ENCODE data around the gene MUSK.
"Not testable (repeated sequence)": the region's sequence is repeated elsewhere in the genome, so short reads cannot be mapped to it uniquely, and the experiment has no call there.

MUSK gene

DNA sequence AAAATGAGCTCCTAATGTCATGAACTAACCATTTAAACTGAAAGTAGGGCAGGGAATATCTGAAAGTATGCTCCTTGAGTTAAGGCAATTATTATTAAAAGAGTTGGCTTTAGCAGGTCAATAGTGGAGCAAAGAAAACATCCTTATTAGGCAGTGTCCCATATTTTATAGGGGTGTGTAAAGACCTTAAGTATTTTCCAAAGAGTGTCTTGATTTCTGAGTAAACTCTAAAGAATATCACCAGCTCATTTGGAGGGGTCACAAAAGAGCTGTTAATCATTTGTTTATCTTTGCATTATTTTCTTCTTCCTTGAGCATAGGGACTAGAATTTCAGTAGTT is 109.3 kb downstream of the MUSK start:
- Histone ChIP-seq H3K4me3 (ENCODE audit: low read length) (no peak overlapping the region), H3K27me3 (ENCODE audit: control insufficient read depth, insufficient read depth, low read length) (no peaks in the 10 kb centered on the region), H3K4me1 (ENCODE audit: control insufficient read depth, insufficient read depth, low read length) (no peaks in the 10 kb centered on the region), H3K9me3 (ENCODE audit: control insufficient read depth, insufficient read depth, low read length) (no peaks in the 10 kb centered on the region), H3K36me3 (ENCODE audit: control insufficient read depth, insufficient read depth, low read length) (no peaks in the 10 kb centered on the region), H3K27ac (ENCODE audit: low read length) (no peak overlapping the region)
- no peak for DNase-seq (ENCODE audit: low read depth, low spot score)

DNA sequence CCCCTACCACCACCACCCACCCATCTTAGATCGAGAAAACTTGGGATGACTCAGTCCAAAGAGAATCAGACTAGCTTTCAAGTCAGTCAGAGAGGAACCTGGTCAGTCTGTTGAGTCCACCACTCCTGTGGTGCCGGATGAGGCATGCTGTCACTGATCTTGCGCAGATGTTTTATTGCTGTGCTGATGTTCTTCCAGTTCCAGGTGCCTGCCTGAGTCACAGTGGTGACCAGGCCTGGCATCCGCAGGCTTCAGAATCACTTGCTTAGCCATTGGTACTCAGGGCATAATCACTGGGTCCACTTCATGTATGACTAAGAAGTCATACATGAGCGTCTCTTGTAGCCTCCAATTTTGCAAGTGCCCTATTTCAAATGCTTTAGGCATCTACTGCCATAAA is 114.1 kb downstream of the MUSK start:
- H3K36me3 ChIP-seq (ENCODE audit: control insufficient read depth, insufficient read depth, low read length): no peaks in the 10 kb centered on the region
- H3K27ac ChIP-seq (ENCODE audit: low read length): no peak overlapping the region
- no peaks in the 10 kb centered on the region for H3K9me3 ChIP-seq (ENCODE audit: control insufficient read depth, insufficient read depth, low read length)
- no peak for DNase-seq (ENCODE audit: low read depth, low spot score)
- H3K4me3 ChIP-seq (ENCODE audit: low read length): no peak overlapping the region
- no peaks in the 10 kb centered on the region for H3K27me3 ChIP-seq (ENCODE audit: control insufficient read depth, insufficient read depth, low read length)
- WGBS (ENCODE audit: insufficient coverage, insufficient read length): no CpG with 5 or more reads among the region's 5 CpGs
- no peaks in the 10 kb centered on the region for H3K4me1 ChIP-seq (ENCODE audit: control insufficient read depth, insufficient read depth, low read length)

DNA sequence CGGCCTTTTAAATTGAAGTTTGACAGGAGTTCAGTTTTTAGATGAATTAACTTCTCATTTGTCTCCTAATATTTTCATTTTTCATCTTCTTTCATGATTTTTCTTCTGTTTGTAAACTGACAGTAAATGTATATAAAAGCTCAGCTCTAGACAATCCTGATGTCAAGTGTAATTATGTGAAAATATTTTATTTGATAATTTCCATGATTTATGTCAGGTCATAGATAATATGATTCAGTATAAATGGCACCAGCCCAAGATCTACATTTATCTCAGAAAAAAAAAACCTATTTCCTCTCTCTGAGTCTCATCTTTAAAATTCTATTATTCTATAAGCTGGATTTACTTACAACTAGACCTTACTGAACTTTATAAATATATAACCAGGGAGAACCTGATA is 115.7 kb downstream of the MUSK start:
- no peak for DNase-seq (ENCODE audit: low read depth, low spot score)
- no peak overlapping the region for H3K27ac ChIP-seq (ENCODE audit: low read length)
- no CpG with 5 or more reads among the region's 1 CpG for WGBS (ENCODE audit: insufficient coverage, insufficient read length)

DNA sequence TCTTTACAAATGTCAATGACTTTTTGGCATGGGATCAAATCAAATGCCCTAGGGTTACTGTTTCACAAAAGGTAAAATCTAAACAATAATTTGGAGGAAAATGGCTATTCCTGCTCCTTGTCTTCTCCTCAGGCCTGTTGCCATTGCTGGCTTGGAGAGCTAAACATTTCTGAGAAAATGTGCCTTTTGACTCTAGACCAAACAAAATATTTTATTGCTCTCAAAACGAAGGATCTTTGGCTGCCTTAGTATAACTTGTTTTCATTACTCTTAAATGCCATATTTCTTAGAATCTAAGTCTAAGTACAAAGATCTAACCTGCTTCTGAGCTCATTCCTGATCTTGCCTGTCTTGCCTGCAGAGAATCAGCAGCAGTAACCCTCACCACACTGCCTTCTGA is 116.6 kb downstream of the MUSK start:
- Histone ChIP-seq H3K4me1 (ENCODE audit: control insufficient read depth, insufficient read depth, low read length) (no peaks in the 10 kb centered on the region), H3K27ac (ENCODE audit: low read length) (no peak overlapping the region), H3K9me3 (ENCODE audit: control insufficient read depth, insufficient read depth, low read length) (no peaks in the 10 kb centered on the region), H3K36me3 (ENCODE audit: control insufficient read depth, insufficient read depth, low read length) (no peaks in the 10 kb centered on the region), H3K4me3 (ENCODE audit: low read length) (no peak overlapping the region), H3K27me3 (ENCODE audit: control insufficient read depth, insufficient read depth, low read length) (no peaks in the 10 kb centered on the region)
- no CpG with 5 or more reads among the region's 1 CpG for WGBS (ENCODE audit: insufficient coverage, insufficient read length)
- no peak for DNase-seq (ENCODE audit: low read depth, low spot score)

More for the DNA sequence above, 115.7 kb downstream of the MUSK start:
- Histone ChIP-seq H3K9me3 (ENCODE audit: control insufficient read depth, insufficient read depth, low read length) (no peaks in the 10 kb centered on the region), H3K36me3 (ENCODE audit: control insufficient read depth, insufficient read depth, low read length) (no peaks in the 10 kb centered on the region), H3K27me3 (ENCODE audit: control insufficient read depth, insufficient read depth, low read length) (no peaks in the 10 kb centered on the region), H3K4me3 (ENCODE audit: low read length) (no peak overlapping the region), H3K4me1 (ENCODE audit: control insufficient read depth, insufficient read depth, low read length) (no peaks in the 10 kb centered on the region)

DNA sequence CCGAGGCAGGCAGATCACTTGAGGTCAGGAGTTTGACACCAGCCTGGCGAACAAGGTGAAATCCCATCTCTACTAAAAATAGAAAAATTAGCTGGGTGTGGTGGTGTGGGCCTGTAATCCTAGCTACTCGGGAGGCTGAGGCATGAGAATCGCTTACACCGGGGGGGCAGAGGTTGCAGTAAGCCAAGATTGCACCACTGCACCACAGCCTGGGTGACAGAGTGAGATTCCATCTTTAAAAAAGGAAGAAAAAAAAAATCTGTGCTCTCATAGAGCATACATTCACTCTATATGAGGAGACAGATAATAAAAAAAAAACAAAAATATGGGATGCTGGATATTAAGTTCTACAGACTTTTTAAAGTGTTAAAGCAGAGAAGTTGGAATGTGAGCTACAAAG is 119.8 kb downstream of the MUSK start:
- not testable (repeated sequence) for H3K27me3 ChIP-seq (ENCODE audit: control insufficient read depth, insufficient read depth, low read length); H3K4me3 ChIP-seq (ENCODE audit: low read length); H3K36me3 ChIP-seq (ENCODE audit: control insufficient read depth, insufficient read depth, low read length); H3K4me1 ChIP-seq (ENCODE audit: control insufficient read depth, insufficient read depth, low read length); DNase-seq (ENCODE audit: low read depth, low spot score); H3K27ac ChIP-seq (ENCODE audit: low read length); H3K9me3 ChIP-seq (ENCODE audit: control insufficient read depth, insufficient read depth, low read length)
- no CpG with 5 or more reads among the region's 5 CpGs for WGBS (ENCODE audit: insufficient coverage, insufficient read length)

DNA sequence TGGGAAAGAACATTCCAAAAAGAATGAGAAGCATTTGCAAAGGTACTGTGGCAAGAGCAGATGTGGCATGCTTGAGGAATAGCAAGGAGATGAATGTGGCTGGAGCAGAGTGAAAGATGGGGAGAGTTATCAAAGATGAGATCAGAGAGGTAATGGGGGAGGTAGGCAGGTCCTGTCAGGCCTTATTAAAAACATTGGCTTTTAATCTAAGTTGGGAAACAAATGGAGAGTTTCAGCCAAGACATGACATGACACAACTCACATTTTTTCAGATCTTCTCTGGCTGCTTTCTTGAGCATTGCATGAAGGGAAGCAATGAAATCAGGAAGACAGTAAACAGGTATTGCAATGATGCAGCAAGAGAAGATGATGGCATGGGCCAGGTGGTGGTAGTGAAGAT is 120.3 kb downstream of the MUSK start:
- no peaks in the 10 kb centered on the region for H3K36me3 ChIP-seq (ENCODE audit: control insufficient read depth, insufficient read depth, low read length)
- H3K27ac ChIP-seq (ENCODE audit: low read length): no peak overlapping the region
- H3K9me3 ChIP-seq (ENCODE audit: control insufficient read depth, insufficient read depth, low read length): no peaks in the 10 kb centered on the region
- no peaks in the 10 kb centered on the region for H3K4me1 ChIP-seq (ENCODE audit: control insufficient read depth, insufficient read depth, low read length)
- no peaks in the 10 kb centered on the region for H3K27me3 ChIP-seq (ENCODE audit: control insufficient read depth, insufficient read depth, low read length)
- DNase-seq (ENCODE audit: low read depth, low spot score): no peak
- no peak overlapping the region for H3K4me3 ChIP-seq (ENCODE audit: low read length)

DNA sequence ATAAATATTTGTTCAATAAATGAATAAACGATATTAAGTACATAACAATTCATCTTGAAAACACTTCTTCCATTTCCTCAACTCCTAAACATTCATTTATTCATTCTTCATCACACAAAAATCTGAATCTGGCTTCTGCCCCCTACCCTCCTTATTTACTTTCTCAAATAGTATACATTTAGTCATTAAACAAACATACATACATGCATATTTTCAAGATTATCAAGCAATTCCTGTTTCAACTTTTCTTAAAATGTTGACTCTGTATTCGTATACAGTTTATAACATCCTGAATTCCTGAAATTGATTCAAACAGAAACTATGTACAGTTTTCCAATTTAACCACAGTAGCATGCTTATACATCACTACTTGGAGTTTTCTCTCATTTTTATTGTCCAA is 129.0 kb downstream of the MUSK start:
- DNase-seq (ENCODE audit: low read depth, low spot score): no peak
- H3K4me3 ChIP-seq (ENCODE audit: low read length): no peak overlapping the region

DNA sequence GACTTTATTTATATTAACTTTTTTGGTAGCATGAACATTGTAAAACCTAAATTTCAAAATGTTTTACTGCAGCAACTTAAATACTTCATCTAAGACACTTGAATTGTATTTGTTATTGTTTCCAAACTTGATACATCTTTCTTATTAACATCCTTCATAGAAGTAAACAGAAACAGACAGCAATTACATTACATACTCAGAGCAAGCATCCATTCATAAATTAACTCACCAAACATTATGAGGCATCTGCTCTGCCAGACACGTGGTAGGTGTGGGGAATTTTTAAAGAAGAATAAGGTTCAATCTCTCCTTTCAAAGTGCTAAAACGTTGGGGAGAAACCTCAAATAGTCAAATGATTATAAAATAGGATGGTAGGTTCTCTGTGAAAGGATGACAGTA is 130.8 kb downstream of the MUSK start:
- H3K27me3 ChIP-seq (ENCODE audit: control insufficient read depth, insufficient read depth, low read length): no peaks in the 10 kb centered on the region
- no peak for DNase-seq (ENCODE audit: low read depth, low spot score)
- H3K4me3 ChIP-seq (ENCODE audit: low read length): no peak overlapping the region
- no peak overlapping the region for H3K27ac ChIP-seq (ENCODE audit: low read length)
- H3K4me1 ChIP-seq (ENCODE audit: control insufficient read depth, insufficient read depth, low read length): no peaks in the 10 kb centered on the region
- WGBS (ENCODE audit: insufficient coverage, insufficient read length): no CpG with 5 or more reads among the region's 2 CpGs
- H3K36me3 ChIP-seq (ENCODE audit: control insufficient read depth, insufficient read depth, low read length): no peaks in the 10 kb centered on the region
- no peaks in the 10 kb centered on the region for H3K9me3 ChIP-seq (ENCODE audit: control insufficient read depth, insufficient read depth, low read length)

More for the DNA sequence above, 129.0 kb downstream of the MUSK start:
- no peaks in the 10 kb centered on the region for H3K4me1 ChIP-seq (ENCODE audit: control insufficient read depth, insufficient read depth, low read length)
- H3K27me3 ChIP-seq (ENCODE audit: control insufficient read depth, insufficient read depth, low read length): no peaks in the 10 kb centered on the region
- H3K36me3 ChIP-seq (ENCODE audit: control insufficient read depth, insufficient read depth, low read length): no peaks in the 10 kb centered on the region
- WGBS (ENCODE audit: insufficient coverage, insufficient read length): no CpG with 5 or more reads among the region's 2 CpGs
- no peak overlapping the region for H3K27ac ChIP-seq (ENCODE audit: low read length)
- H3K9me3 ChIP-seq (ENCODE audit: control insufficient read depth, insufficient read depth, low read length): no peaks in the 10 kb centered on the region

DNA sequence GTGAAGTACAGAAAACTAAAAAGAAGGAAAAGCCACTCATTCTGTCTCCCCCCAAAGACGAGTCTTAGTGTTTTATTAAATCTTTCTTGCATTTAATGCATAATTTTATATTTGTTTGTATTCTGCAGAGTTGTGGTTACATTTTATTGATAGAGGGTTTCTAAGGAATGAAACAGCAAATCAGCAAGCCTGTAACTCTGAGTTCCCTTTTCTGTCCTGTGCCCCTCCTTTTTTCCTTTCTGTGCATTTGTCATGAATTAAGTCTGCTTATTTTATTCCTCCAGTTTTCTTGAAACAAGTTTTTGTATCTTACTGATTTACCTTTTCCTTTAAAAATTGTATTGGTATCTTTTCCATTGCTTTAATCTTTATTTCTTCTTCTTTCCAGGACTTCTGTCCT is 132.8 kb downstream of the MUSK start:
- WGBS (ENCODE audit: insufficient coverage, insufficient read length): no CpG with 5 or more reads among the region's 1 CpG
- no peak overlapping the region for H3K27ac ChIP-seq (ENCODE audit: low read length)
- H3K36me3 ChIP-seq (ENCODE audit: control insufficient read depth, insufficient read depth, low read length): no peaks in the 10 kb centered on the region

DNA sequence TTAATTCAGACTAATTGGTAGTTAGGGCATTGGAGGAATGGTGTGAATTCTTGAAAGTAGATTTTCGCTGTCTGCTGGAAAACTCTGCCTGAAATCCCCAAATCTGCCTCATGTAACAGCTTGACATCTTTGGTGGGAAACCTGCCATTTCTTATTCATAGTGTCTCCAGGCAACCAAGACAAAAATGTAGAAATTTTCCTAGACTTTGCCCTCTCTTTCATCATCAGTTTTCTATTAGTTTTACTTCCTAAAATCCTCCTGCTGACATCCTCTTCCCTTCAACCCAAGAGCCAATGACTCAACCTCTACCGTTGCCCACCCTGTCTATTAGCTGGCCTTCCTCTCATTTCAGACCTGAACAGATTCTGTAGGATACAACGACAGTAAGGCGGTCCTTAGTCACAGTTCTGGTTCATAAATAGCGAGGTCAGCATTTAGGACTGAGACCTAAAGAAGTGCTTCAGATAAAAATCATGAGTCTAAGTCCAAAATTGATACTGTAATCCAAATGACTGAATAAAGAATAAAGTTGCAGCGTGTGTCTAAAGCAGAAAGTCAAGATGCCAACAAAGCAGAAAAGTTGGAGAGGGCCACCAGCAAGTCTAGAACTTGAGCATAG is 133.9 kb downstream of the MUSK start:
- H3K27me3 ChIP-seq (ENCODE audit: control insufficient read depth, insufficient read depth, low read length): no peaks in the 10 kb centered on the region
- no peak overlapping the region for H3K27ac ChIP-seq (ENCODE audit: low read length)
- no peak overlapping the region for H3K4me3 ChIP-seq (ENCODE audit: low read length)
- DNase-seq (ENCODE audit: low read depth, low spot score): no peak
- H3K36me3 ChIP-seq (ENCODE audit: control insufficient read depth, insufficient read depth, low read length): no peaks in the 10 kb centered on the region
- WGBS (ENCODE audit: insufficient coverage, insufficient read length): no CpG with 5 or more reads among the region's 6 CpGs
- no peaks in the 10 kb centered on the region for H3K9me3 ChIP-seq (ENCODE audit: control insufficient read depth, insufficient read depth, low read length)
- H3K4me1 ChIP-seq (ENCODE audit: control insufficient read depth, insufficient read depth, low read length): no peaks in the 10 kb centered on the region

More for the DNA sequence above, 132.8 kb downstream of the MUSK start:
- no peaks in the 10 kb centered on the region for H3K9me3 ChIP-seq (ENCODE audit: control insufficient read depth, insufficient read depth, low read length)
- no peaks in the 10 kb centered on the region for H3K27me3 ChIP-seq (ENCODE audit: control insufficient read depth, insufficient read depth, low read length)
- H3K4me1 ChIP-seq (ENCODE audit: control insufficient read depth, insufficient read depth, low read length): no peaks in the 10 kb centered on the region
- H3K4me3 ChIP-seq (ENCODE audit: low read length): no peak overlapping the region
- DNase-seq (ENCODE audit: low read depth, low spot score): no peak

DNA sequence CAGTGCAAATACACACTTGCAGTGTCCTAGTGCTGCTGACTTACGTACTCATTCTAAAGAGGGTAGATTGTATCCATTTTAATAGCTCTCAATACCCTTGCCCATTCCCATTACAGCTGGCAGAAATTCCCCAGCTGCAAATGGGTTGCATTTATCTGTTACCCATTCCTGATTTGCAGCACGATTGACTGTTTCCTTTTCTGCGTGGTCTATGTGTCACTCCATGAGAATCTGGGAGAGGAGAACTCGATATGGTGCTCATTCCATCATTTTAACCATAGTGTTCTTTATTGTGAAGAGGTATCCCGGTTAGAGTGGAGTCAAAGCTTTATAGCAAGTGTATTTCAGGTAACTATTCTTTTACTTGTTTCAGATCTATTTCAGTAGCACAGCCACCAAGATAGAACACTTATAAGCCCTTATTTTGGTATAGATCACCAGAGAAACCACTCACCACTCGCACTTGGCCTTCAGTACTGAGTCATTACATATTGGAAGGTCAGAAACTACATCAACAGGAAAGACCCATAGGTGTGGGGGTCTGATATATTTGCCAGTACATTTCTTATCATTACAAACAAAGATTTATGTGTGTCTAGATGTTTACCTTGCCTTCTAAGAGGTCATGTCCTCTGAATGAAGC is 139.5 kb downstream of the MUSK start:
- H3K27ac ChIP-seq (ENCODE audit: low read length): no peak overlapping the region
- no peak overlapping the region for H3K4me3 ChIP-seq (ENCODE audit: low read length)
- H3K4me1 ChIP-seq (ENCODE audit: control insufficient read depth, insufficient read depth, low read length): no peaks in the 10 kb centered on the region
- no peaks in the 10 kb centered on the region for H3K36me3 ChIP-seq (ENCODE audit: control insufficient read depth, insufficient read depth, low read length)
- no peaks in the 10 kb centered on the region for H3K27me3 ChIP-seq (ENCODE audit: control insufficient read depth, insufficient read depth, low read length)
- no peaks in the 10 kb centered on the region for H3K9me3 ChIP-seq (ENCODE audit: control insufficient read depth, insufficient read depth, low read length)
- WGBS (ENCODE audit: insufficient coverage, insufficient read length): no CpG with 5 or more reads among the region's 6 CpGs
- no peak for DNase-seq (ENCODE audit: low read depth, low spot score)
